KOPT-K1 (cell line): ENCODE results near the gene P2RX6.
"Not testable (repeated sequence)": the region's sequence is repeated elsewhere in the genome, so short reads cannot be mapped to it uniquely, and the experiment has no call there.

Source experiments
- H3K27ac ChIP-seq: fragments of 200-600 bp; sonication (generic); 2 replicates; pipeline ENCODE4 v1.5.1; 2016; ENCODE audit warnings: antibody characterized with exemption, mild to moderate bottlenecking, low read depth, low read length; ENCODE audit not compliant: poor library complexity, severe bottlenecking
- H3K36me3 ChIP-seq: fragments of 200-600 bp; sonication (generic); 2 replicates; pipeline ENCODE4 v1.5.1; 2017; ENCODE audit warnings: antibody characterized with exemption, mild to moderate bottlenecking, low read length, moderate library complexity; ENCODE audit not compliant: insufficient read depth
- H3K9me3 ChIP-seq: fragments of 200-600 bp; sonication (generic); 2 replicates; pipeline ENCODE4 v1.5.1; 2017; ENCODE audit warnings: antibody characterized with exemption, low read length, mild to moderate bottlenecking; ENCODE audit not compliant: insufficient read depth, poor library complexity, severe bottlenecking

P2RX6 gene

DNA sequence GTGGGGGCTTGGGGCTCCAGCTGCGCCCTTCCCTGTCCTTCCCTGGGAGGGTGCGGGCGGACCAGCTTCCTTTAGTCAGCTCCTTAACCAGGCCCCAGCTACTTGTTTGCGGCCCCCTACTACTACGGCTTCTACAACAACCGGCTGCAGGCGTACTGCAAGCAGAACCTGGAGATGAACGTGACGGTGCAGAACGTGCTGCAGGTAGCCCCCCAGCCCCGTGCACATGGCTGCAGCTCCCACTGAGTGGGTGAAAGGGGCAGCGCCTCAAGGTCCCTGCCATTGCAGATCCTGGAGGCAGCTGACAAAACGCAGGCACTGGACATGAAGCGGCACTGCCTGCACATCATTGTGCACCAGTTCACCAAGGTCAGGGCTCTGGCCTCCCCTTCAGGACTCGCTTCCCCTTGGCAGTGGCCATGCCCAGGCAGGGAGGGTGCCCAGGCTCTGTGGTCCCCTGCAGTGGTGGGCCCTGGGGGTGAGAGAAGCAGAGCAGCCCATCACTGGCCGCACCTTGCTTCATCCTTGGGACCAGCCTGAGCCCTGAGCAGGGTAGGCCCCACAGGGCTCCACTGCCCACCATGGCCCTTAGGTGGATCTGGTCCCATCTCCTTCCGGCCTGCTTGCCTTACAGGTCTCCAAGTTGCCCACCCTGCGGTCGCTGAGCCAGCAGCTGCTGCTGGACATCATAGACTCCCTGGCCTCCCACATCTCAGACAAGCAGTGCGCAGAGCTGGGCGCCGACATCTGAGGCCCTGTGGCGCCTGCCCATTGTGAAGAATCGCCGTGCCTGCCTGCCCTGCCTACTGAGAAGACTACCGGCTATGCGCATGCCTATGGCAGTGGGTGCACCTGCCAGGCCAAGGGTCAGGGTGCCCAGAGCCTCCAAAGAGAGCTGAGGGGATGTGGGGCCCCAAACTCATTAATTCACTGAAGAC lies 18.1 kb upstream of the P2RX6 start:
- no peaks in the 10 kb centered on the region for H3K9me3 ChIP-seq
- H3K36me3 ChIP-seq = peaks cover 67% of the 10 kb centered on the region
- H3K27ac ChIP-seq = no peak overlapping the region

DNA sequence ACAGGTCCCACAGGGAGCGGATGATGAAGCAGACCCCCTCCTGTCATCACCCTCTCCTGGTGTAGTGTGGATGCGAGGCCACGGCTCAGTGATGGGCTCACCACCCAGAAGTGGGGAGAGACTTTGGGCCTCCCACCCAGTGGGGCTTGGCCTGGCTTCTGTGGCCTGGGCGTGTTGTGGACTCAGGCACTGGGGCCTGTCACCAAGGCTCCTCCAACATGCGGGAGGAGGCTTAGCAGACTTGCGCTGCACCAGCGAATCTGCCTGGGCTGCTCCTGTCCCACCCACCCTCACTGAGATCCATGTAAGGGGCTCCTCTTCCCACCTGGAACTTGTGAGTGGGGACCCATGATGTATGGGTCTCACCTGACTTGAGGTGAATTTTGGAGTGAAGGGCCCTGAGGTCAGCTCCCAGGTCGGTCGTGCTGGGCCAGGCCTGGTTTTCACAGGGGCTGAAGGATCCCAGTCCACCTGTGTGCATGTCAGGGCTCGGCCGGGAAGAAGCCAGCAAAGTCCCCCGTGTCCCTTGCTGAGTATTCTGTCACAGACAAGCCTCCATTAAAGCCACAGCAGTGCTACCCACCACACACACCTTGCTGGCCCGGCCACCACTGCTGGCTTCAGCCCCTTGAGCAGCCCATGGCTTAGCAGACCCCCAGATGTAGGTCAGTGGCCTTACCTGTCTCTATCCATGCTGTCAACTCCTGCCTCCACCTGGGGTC lies 17.3 kb upstream of the P2RX6 start:
- H3K36me3 ChIP-seq = peaks cover 59% of the 10 kb centered on the region
- H3K27ac ChIP-seq = no peak overlapping the region
- H3K9me3 ChIP-seq = no peaks in the 10 kb centered on the region

DNA sequence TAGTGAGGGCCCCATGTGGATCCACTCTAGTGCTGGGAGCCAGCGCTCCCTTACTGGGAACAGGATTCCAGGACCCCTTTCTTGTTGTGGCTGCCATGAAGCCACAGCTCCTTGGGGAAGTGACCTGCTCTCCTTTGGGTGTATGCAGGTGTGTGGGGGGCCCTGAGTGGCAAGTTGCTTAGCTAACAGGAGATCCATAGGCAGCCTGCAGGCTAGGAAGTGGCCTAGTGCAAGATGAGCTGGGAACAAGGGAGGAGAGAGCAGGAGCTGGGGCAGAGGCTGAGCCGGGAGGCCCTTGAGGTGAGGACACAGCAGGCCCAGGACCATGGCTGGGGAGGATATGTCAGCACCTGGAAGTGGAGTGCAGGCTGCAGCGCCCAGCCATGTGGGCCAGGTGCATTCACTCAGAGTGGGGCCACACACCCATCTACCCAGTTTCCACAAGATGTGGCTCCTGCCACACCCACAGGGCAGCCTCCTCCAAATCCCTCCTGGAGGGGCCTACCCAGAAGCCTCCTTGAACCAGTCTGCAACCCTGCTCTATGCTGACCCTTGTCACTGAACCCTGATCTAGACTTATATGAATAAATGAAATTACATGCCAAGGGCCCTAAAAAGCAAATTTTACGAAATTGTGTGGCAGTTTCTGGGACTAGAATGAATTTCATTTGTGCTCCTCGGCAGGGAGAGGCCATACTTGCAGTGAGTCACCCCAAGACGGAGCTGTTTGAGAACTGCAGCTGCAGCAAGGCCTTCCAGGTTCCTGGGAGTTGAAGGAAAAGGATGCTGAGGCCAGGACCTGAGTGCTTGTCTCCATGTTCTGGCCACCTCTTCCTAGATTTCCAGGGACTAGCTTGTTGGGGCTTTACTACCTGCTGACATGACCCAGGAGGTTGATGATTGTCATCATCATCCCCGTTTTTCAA lies 16.3 kb upstream of the P2RX6 start:
- Histone ChIP-seq H3K27ac (no peak overlapping the region), H3K9me3 (no peaks in the 10 kb centered on the region), H3K36me3 (peaks cover 52% of the 10 kb centered on the region)

DNA sequence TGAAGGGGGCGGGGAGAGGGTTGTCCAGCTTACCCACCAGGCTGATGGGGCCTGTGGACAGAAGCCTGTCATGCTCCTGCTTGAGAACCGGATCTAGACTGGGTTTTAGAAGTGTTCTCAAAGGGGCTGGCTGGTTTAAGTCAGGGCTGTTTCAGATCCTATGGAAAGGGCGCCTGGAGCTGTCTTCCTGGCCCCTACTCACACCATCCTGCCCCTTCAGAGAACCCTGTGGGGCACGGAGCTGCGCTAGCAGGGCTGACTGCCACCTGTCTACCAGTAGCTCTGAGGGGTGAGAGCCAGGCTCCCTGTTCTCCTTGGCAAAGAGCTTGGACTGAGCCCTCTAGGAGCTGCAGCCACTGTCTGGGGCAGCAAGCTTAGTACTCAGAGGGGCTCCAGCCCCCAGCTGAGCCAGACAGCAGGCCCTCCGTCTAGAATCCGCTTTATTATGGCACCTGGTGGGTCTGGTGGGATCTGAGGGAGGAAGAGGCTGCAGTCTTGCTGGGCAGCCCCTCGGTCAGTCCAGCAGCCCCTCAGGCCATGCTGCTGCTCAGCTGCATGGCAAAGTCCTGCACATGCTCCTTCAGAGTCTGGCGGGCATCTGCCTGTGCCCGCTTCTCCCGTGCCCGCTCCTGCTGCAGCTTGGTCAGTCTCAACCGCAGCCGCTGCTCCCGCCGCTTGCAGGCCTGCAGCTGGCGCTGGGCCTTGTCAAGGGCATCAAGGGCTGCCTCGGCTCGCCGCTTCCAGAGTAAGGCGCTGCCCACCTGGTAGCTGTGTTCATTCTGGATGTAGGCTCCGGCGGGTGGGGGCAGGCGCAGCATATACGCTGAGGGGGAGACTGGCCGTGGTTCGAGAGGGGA lies 15.4 kb upstream of the P2RX6 start:
- Histone ChIP-seq H3K27ac (peak overlapping the region; percentile 91), H3K9me3 (no peaks in the 10 kb centered on the region), H3K36me3 (peaks cover 52% of the 10 kb centered on the region)

DNA sequence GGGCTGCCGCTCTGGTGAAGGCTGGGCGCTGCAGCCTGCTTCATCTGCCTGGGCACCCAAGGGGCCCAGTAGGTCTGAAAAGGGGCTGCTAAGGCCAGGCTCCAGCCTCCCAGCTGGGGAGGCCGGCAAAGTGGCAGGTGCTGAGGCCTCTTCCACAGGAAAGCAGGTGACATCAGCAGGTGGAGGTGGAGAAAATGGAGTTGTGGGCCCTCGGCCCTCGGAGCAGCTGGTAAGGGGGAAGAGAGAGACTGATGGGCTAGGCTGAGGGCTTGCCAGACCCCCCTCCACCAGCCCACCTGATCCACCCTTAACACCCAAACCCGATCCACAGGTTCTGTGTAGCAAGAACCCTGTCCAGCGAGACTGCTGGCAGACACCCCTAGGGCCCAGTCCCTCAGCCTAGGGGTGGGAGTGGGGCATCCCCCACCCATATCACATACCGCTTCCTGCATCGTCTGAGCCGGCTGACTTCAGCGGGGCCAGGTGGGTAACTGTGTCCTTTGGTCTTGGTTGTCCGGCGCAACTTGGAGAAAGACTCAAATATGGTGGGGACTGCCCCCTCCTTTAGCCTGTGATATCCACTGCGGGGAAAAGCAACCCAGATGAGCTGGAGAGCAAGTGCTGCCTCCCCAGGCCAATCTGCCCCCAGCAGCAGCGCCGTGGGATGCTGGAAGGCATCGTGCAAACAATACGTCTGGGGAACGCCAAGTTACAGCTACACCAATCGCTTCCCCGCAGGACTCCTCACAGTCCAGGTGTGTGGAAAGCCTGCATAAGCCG lies 14.6 kb upstream of the P2RX6 start:
- Histone ChIP-seq H3K9me3 (no peaks in the 10 kb centered on the region), H3K27ac (peak overlapping the region; percentile 91), H3K36me3 (peaks cover 52% of the 10 kb centered on the region)

DNA sequence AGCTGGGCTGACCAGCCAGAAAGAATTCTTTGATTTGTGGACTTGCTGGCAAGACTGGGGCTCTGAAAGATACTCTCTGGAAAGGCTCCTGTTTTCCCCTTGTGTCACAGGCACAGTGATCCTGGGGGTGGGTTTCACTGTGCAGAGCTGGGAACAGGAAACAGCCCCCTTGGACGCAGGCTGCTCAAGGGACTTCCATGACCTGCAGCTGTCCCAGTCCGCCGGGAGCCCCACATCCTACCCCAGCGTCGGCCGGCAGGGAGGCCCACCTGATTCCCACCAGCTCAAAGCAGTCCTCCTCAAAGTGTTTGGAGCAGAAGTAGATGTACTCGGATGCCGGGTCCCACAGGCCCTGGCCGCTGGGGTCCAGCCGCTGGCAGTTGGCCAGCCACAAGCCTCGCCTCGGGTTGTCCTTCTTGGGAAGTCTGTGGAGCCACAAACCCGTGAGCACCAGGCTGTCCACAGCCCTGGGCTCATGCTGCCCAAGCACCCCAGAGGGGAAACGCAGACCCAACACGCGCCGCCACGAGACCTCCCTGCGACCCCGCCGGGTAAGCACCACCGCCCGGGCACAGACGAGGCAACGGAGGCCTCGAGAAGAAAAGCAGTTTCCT lies 13.9 kb upstream of the P2RX6 start:
- Histone ChIP-seq H3K27ac (peak overlapping the region; percentile 91), H3K9me3 (no peaks in the 10 kb centered on the region), H3K36me3 (peaks cover 46% of the 10 kb centered on the region)

DNA sequence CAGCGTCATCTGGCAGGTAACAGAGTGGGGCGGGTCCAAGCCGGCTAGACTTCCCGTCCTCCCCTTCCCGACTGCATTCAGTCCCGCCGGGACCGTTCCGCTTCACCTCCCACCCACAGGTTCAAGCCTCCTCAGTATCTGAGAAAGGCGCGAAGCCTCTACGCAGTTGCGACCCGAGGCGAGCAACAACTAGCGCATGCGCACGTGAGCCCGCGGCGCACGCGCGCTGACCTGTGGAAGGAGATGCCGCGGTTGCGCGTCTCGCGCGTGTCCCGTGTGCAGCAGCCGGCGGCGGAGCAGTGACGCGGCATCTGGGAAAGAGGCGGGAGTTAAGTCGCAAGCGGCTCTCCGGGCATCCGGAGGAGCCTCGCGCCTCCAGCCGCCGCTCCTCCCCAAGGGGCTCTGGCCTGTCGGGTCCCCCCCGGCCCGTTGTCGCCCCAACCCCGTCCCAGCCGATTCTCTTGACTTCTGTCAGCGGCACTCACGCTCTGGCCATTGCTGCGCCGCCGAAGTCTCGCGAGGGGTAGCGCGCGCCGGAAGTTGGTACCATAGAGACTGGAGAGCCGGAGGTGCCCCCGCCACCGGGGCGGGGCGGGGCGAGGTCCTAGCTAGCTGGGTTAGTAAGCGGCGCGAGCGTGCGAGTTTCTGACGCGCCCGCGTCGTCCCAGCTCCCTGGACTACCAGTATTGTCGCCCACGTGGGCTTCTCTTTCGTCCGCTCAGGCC lies 13.2 kb upstream of the P2RX6 start, which contains the start of gene THAP7:
Gene THAP7 (minus strand): TSS at position 518 of the 725 bp plus-strand sequence. CDS start 207 bp downstream, at position 311.
- peaks cover 39% of the 10 kb centered on the region for H3K36me3 ChIP-seq
- H3K9me3 ChIP-seq = no peaks in the 10 kb centered on the region
- H3K27ac ChIP-seq = peak within 1 kb of the TSS; percentile 91

DNA sequence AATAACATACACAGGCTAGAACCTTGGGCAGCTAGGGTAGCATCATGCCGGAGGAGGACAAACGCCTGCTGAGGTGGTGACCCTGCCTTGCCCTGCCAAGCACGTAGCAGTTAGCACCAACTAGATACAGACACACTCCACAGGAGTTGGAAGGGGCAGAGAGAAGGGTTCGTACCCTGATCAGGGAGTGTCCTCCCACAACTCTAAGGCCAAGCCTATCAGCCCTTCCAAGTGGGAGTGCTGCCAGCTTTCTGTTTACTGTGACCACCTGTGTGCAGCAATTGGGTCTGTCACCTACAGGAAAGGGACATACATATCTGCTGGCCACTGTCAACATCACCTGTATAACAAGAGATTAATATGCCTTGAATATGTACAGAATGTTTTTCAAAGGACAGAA lies 11.2 kb upstream of the P2RX6 start:
- Histone ChIP-seq H3K36me3 (peaks cover 19% of the 10 kb centered on the region), H3K27ac (no peak overlapping the region), H3K9me3 (no peaks in the 10 kb centered on the region)

DNA sequence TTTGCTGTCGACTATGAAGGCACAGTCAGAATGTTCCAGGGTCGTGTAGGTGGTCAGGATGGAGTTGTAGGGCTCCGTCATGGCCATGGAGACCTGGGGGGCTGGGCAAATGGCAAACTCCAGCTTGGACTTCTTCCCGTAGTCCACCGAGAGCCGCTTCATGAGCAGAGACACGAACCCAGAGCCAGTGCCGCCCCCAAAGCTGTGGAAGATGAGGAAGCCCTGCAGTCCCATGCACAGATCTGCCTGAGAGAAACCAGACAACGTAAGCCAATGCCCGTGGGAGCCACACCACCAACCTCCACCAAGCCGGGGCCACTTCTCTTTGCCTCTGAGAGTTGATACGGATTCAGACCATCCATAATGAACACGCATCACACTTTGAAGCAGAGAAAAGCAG lies 5.8 kb upstream of the P2RX6 start:
- not testable (repeated sequence) for H3K27ac ChIP-seq, H3K36me3 ChIP-seq, H3K9me3 ChIP-seq

DNA sequence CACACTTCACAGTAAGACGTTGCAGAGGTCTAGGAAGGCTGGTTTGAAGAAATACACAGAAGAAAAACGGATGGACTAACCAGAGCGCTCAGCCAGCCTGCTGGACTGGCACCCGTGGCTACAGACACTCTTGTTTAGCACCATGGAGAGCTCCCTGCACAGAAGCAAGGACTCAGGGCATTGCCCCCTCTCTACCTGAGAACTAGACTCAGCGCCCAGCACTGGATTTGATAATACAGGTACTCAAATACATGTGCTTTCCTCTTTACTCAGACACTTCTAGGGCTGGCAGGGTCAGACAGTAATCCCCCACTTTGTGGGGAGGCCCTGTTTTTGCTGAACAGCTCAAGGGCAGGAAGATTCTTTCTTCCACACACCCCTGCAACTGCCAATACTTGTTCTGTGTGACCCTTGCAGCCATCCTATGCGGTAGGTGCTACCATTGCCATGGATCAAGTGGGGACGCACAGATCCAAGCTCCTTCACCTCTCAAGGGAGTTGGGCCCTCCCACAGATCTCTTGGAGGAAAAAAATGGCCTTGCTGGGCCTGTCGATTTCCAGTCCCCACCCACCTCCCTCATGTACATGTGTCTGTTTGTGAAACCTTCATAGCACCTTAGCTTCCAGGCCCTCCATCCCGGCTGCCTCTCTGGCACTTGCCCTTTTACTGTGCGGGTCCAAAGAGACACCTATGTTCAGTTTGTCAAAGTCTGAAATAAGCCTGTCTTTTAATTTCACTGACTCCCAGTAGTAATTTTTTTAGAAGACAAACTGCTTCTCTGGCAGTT lies 5.1 kb upstream of the P2RX6 start:
- Histone ChIP-seq H3K27ac (no peak overlapping the region), H3K9me3 (no peaks in the 10 kb centered on the region), H3K36me3 (no peaks in the 10 kb centered on the region)

DNA sequence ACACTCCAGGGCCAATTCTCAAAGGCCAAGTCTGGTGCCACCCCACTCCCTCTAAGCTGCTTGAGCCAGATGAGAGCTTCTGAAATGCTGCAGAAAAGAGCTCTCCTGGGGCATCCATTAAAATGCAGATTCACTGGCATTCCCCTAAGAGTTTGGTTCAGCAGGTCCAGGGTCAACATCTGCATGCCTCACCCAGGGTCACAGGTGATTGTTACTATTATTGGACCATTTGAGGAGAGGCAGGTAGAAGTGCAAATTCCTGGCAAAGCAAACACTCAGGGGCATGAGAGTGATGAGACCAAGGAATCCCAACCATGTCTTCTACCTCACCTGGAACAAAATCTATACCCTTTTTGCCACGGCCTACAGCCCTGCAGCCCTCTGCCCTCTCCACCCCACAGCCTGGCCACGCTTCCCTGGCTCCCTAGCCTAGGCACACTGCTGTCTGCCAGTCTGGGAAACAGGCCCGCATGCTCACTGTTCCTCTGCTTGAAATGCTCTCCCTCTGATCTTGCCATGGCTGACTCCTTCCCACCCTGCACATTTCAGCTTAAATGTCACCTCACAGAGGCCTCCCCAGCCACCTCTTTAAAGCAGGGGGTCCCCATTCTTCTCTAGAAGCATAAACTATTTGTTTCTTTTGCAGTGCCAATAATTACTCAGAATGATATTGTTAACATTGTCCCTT lies 4.4 kb upstream of the P2RX6 start:
- H3K27ac ChIP-seq = no peak overlapping the region

More for the DNA sequence above, 4.4 kb upstream of the P2RX6 start:
- Histone ChIP-seq H3K36me3 (no peaks in the 10 kb centered on the region), H3K9me3 (no peaks in the 10 kb centered on the region)
